RCC 7860 (cell line): ENCODE measurements around the gene SLC12A6.
"Not testable (repeated sequence)": the region's sequence is repeated elsewhere in the genome, so short reads cannot be mapped to it uniquely, and the experiment has no call there.

ENCODE experiments used
- DNase-seq: peaks from one replicate; pipeline ENCODE4 v3.0.0-alpha.2; 2015; ENCODE audit warnings: low spot score
- FAIRE-seq: peaks from 2 replicates; lab custom pipeline; 2012; peaks lifted over from hg19 to GRCh38; lab: Jason Lieb, UNC

The SLC12A6 gene

DNA sequence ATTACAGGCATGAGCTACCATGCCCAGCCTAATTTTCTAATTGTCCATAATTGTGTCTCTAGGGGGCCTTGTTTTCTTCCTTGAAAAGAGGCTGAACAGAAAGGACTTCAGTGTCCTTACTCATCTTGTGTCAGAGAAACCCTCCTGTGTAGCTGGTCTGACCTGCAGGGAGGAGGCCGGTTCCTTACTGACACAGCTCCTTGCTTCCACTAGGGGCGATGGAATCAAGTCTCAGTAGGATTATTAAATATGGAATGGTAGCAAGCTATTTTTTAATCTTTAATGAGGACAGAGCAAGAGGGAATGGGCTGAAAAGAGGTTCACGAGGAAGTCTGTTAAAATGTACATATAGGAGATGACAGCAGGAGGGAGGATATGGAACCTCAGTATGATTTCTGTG is 20.8 kb upstream of the SLC12A6 start:
- no peak for FAIRE-seq
- DNase-seq = no peak

GRCh38 chr15:34357653-34358052 is 20.1 kb upstream of the SLC12A6 start:
- FAIRE-seq = no peak

DNA sequence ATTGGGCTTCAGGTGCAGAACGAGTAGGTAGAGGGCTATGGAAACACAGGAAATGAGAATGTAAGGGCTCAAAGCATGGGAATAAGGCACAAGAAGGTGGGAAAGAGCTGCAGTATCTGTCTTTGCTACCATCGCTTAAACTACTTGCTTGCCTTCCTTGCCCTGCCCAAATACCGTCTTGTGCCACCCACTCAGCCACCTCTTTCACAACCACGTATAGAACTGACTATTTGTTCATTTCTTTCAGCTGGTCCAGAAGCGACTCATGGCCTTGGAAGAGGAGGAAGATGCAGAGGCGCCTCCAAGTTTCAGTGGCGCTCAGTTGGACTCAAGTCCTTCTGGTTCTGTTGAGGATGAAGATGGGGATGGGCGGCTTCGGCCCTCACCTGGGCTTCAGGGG is 17.7 kb upstream of the SLC12A6 start:
- FAIRE-seq = no peak
- DNase-seq = no peak

More at GRCh38 chr15:34357653-34358052, 20.1 kb upstream of the SLC12A6 start:
- no peak for DNase-seq

DNA sequence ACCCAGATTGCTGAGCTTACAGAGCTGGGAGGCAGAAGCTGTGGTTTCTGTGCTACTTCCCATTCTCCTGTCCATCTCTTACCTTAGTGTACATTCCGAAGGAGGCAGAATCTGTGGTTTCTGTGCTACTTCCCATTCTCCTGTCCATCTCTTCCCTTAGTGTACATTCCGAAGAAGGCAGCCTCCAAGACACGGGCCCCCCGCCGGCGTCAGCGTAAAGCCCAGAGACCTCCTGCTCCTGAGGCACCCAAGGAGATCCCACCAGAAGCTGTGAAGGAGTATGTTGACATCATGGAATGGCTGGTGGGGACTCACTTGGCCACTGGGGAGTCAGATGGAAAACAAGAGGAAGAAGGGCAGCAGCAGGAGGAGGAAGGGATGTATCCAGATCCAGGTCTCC is 16.7 kb upstream of the SLC12A6 start:
- FAIRE-seq (no peak), DNase-seq (no peak)

GRCh38 chr15:34353627-34354026 is 16.0 kb upstream of the SLC12A6 start:
- DNase-seq (no peak), FAIRE-seq (no peak)

- DNase-seq, FAIRE-seq: not testable (repeated sequence)
Observed at GRCh38 chr15:34352996-34353395, 15.4 kb upstream of the SLC12A6 start.

- no peak for DNase-seq
- FAIRE-seq = no peak
Observed at GRCh38 chr15:34349769-34350168, 12.2 kb upstream of the SLC12A6 start.

DNA sequence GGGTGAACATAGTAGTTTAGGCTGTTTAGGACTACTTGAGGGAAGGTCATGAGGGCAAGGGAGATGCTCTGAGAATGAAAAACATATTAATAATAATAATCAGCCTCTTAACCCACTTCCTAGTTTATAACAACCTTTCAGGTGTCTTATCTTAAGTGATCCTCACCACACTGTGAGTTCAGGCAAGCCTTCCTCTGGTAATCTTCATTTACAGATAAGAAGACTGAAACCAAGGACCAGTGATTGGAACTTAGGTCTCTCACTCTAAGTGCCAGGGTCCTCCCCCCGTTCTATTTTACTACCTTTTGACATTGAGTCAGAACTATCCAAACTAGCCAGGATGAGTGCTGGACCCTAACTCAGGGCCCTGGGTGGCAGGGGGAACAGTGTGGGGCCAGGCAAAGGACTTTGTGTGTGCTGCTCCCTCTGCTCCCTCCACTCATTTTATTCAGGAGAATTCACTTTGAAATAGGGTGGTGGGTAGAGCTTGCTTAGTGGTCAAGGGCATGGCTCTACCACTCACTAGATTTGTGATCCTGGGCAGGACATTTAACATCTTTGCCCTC is 11.2 kb upstream of the SLC12A6 start:
- FAIRE-seq (no peak), DNase-seq (no peak)

- no peak for FAIRE-seq
- no peak for DNase-seq
Observed at GRCh38 chr15:34347951-34348638, 10.5 kb upstream of the SLC12A6 start.

GRCh38 chr15:34342737-34343575 is 5.4 kb upstream of the SLC12A6 start, which contains the start of the genes NOP10 and NUTM1:
TSS of gene NOP10 (minus strand) at chr15:34343136. CDS start at chr15:34343073, 63 bp downstream.
TSS of gene NUTM1 (plus strand) at chr15:34343315. CDS start at chr15:34343697, 382 bp downstream.
- peak; percentile 51 for FAIRE-seq
- peak; percentile 79 for DNase-seq

GRCh38 chr15:34342213-34342736 is 4.7 kb upstream of the SLC12A6 start:
- DNase-seq, FAIRE-seq: not testable (repeated sequence)

DNA sequence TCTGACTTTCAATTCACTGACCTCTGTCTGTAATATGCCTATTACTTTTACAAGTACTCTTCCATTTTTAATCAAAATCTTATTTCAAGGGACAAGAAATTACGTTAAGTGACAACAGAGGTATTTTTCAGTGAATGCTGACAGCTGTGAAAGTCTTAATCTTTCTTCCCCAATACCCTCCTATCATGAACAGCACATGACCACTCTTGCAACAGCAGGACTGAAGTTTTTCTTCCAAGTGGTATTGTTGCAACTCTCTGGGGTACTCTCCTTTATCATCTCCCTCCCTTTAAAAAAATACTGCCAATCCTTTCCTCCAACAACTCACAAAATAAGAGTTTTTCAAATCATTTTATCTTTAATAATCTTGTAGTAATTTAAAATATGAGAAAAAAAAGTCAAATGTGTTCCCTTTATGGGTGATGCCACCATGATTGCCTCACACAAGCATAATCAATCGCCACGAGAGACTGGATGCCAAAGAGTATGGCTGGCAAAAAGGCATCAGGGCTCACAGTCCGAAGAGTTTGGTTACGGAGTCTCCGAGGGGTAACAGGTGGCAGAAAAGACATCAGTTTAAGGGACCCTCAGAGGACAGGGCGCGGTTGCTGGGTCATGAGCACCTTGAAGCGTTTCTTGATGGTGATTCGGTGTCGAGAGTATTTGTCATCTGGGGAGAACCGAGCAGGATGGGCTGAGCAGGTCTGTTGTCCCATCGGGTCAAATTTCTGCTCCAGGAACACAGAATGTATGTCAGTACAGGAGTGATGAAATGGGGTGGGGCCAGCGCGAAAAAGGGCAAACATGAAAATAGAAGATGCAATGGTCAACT is 4.0 kb upstream of the SLC12A6 start:
- FAIRE-seq (no peak), DNase-seq (no peak)

DNA sequence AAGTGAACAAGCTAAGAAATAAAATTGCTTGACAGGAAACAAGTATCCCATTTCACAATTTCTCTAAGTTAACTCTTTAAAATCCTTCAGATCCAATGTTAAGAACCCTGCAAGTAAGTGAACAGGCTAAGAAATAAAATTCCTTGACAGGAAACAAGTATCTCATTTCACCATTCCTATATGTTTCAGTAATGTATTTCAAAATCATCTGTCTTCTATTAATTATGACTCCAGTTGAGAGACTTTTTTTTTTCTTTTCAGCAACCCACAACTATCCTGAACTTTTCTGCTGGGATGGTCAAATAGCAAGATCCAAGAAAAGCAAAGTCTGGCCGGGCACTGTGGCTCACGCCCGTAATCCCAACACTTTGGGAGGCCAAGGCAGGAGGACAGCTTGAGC is 2.4 kb upstream of the SLC12A6 start:
- no peak for FAIRE-seq
- DNase-seq = no peak

DNA sequence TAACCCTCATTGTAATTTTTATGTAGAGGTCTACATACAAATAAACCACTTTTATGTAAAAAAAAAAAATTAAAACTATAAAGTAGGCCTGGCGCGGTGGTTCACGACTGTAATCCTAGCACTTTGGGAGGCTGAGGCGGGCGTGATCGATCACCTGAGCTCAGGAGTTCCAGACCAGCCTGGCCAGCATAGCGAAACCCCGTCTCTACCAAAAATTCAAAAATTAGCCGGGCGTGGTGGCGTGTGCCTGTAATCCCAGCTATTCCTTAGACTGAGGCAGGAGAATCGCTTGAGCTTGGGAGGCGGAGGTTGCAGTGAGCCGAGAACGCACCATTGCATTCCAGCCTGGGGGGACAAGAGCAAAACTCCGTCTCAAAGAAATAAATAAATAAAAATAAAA is 766 bp upstream of the SLC12A6 start:
- no peak for FAIRE-seq
- no peak for DNase-seq

DNA sequence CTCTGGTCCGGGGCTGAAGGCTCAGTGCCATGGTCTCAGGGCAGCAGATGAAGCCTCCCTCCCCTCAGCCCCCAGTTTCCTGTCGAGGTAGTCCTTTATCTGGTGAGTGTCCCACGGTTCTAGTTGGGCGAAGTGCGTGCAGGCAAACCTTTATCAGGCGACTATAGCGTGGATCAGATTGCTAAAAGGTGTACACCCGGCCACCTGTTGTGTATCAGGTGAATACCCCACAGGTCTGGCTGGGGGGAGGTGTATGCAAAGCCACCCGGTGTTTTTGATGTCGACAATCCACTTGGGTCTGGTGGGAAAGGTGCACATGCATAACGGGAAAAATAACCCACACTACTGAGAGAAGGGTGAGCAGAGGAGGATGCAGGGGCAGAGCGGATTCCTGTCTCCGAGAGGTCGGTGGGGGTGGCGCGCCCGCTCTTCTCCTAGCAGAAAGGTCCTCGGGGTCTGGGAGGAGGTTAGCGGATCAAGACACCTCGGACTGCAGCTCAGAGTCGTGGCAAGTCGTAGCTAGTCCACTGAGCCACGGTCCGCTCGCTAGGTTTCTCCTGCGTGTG is 507 bp downstream of the SLC12A6 start:
- FAIRE-seq (no peak), DNase-seq (no peak)

DNA sequence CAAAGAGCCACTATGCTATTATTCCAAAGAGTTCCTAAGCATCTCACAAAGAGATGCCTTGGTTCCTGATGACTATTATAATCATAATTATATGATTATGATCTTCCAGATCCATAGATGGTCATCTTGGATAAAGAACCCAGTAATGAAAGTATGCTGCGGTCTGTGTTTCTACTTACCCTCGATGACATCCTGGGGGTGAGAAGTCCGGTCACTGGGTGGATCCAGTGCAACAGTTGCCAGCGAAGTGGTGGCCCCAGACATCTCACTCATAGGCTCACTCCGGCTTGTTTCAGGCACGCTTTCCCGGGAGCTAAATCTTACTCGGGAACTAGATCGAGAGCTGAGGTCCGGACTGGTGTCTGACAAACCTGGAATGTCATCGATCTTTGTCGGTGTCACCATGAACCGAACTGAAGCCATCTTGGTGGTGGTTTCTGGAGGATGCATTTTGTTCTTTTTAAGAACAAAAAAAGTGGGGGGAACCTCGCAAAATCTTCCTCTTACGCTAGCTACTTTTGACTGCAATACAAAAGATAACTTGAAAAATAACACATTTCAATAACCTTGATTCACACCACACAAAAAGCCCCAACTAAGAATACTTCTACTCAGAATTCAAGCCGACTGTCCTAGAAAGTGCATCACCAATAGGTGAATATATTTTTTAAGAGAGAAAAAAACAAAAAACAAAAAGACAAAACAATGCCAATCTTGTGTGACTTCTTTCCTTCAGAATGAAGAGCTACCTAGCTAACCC is 1.2 kb downstream of the SLC12A6 start:
- no peak for FAIRE-seq
- DNase-seq = no peak

DNA sequence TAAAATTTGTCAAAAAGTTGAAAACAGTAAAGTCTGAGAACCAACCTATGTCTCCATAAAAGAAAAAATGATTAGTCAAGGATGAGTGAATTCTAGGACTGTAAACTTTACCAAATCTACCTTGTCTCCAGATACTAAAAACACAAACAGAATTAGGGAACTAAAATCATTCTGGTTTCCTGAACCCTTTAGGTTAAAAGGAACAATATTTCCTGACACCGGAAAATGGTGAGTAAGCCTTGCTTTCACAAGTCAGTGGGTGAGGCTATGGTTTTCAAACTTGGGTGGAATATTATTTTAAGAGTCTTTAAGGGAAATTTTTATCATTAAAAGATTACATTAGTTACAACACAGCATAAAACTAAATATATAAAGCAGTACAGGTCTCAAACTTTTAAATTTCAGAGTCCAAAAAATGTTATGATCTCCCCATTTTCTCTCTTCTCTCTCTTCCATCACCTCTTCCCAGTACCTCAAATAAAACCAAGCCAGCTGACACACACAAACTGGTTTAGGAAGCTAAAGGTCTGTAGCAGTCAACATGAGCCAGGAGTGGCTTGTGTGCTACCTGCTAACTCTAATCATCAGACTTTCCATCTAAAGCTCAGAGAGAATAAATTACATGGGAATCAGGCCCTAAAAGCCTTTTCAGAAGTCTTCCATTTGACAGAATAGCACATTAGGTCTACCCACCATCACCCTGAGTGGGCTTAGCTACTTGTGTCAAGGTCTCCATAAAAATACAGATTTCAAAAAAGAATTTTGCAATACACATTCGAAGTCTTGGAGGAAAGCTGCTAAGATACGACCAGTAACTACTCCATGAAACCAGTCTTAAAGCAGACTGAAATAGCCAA is 2.2 kb downstream of the SLC12A6 start:
- DNase-seq = no peak
- no peak for FAIRE-seq

- no peak for FAIRE-seq
- DNase-seq = no peak
Observed at GRCh38 chr15:34334672-34335071, 2.9 kb downstream of the SLC12A6 start.
